GM18508 (cell line): ENCODE data around the gene PAM16.

ENCODE experiments used
- ATAC-seq: cut with Tn5 transposase; IDR thresholded peaks from one replicate; pipeline ENCODE4 v1.9.1; 2021; ENCODE audit warnings: moderate number of reproducible peaks; ENCODE audit not compliant: insufficient read depth, unreplicated experiment

The PAM16 gene

GRCh38 chr16:4307215-4308037 lies 43.7 kb downstream of the PAM16 start:
- ATAC-seq, result peak; percentile 58

DNA sequence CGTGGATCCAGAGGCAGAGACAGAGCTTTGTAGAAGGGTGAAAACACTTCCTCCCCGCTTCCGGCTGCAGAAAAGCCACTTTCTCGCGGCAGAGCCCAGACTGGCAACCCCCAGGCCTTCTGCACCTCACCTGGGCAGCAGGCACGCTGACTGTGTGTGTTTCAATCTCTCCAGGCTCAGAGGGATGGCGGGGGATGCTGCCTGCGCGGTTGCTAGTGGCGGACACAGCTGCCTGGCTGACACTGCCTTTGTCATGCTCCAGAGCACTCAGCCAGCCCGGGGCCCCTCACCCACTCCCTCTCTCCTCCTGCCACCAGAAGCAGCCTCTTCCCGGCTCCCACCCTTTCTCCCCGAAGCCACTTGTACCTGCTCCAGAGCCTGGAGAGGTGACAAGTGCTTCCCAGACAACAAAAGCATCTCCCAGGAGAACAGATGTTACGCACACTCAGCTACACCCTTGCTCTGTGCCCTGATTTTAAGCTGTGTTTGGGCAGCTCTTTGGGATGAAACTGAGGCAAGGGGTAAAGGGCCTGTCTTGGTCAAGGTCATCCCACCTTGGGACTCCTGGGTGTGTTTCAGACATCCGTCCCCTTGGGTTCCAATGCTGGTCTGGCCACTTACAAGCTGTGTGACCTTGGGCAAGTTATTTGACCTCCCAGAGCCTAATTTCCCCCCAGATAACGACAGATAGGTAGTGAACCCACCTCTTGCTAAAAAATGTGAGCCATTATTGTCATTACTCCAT lies 44.5 kb downstream of the PAM16 start:
- no peak for ATAC-seq

DNA sequence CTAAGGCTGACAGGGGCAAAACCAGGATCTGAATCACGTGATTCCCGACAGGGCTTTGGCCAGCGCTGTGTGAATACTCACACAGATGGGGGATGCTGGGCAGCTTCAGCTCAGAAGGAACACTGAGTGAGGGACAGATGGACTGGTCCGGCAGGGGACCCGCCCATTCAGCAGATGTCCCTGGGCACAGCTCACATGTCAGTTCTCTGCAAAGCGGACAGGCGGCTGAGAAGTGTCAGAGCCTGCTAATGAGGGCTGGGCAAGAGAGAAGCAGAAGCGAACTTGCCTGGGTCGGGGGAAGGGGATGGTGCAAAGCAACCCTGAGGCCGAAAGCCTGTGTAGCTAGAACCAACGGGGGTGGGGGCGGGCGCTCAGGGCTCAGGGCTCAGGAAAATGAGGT lies 47.1 kb downstream of the PAM16 start:
- ATAC-seq, result no peak

DNA sequence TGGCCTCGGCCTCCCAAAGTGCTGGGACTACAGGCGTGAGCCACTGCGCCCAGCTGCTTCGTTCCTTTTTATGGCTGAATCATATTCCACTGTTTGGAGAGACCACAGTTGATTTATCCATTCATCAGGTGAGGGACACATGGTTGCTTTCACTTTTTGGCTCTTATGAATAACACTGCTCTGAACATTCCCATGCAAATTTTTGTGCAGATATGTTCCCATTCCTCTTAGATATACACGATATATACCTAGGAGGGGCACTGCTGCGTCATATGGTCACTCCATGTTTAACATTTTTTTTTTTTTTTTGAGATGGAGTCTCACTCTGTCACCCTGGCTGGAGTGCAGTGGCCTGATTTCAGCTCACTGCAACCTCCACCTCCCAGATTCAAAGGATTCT lies 49.2 kb downstream of the PAM16 start:
- no peak for ATAC-seq

- no peak for ATAC-seq
Observed at GRCh38 chr16:4301177-4301576, 49.9 kb downstream of the PAM16 start.

GRCh38 chr16:4298761-4299522 lies 52.2 kb downstream of the PAM16 start:
- ATAC-seq, result no peak

DNA sequence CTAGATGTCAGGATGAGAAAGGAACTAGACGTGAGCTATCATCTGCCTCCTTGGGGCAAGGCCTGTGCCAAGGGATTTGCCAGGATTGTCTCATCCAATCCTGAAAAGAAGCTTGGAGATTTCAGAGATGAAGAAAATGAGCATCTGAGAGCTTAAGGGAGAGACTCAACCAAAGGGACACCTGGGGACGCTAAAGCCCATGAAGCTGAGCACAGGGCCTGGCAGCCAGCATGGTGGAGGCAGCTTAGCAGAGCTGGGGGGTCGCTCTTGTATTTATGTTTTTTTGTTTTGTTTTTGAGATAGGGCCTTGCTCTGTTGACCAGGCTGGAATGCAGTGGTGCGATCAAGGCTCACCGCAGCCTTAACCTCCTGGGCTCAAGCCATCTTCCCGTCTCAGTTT lies 53.6 kb downstream of the PAM16 start:
- ATAC-seq, result no peak

DNA sequence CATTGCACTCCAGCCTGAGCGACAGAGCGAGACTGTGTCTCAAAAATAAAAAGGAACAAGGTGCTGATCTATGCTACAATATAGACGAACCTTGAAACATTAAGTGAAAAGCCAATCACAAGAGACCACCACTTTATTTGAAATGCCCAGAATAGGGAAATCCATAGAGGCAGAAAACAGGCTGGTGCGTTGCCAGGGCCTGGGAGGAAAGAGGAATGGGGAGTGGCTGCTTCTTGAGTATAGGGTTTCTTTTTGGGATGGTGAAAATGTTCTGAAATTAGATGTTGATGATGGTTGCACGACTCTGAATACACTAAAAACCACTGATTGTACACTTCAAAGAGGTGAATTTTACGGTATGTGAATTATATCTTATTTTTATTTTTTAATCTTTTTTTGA lies 55.5 kb downstream of the PAM16 start:
- ATAC-seq, result no peak

- ATAC-seq, result no peak
Observed at GRCh38 chr16:4293822-4294457, 57.2 kb downstream of the PAM16 start.

DNA sequence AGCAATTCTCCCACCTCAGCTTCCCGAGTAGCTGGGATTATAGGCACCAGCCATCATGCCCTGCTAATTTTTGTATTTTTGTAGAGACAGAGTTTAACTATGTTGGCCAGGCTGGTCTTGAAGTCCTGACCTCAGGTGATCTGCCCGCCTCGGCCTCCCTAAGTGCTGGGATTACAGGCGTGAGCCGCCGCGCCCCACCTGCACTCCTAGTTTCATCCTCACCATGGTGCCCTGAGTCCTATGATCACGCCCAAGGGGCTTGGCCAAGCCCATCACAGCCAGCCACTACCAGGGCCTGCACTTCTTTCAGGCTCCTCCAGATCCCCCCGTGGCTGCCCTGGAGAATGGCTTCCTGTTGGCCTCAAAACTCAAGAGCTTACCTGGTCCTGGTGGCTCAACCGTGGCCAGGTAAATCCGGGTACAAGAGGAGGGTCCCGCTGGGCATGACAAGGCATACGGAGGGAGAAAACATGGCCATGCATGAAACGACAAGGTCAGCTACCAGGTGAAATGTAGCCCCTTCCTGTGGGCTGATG lies 57.9 kb downstream of the PAM16 start:
- no peak for ATAC-seq

DNA sequence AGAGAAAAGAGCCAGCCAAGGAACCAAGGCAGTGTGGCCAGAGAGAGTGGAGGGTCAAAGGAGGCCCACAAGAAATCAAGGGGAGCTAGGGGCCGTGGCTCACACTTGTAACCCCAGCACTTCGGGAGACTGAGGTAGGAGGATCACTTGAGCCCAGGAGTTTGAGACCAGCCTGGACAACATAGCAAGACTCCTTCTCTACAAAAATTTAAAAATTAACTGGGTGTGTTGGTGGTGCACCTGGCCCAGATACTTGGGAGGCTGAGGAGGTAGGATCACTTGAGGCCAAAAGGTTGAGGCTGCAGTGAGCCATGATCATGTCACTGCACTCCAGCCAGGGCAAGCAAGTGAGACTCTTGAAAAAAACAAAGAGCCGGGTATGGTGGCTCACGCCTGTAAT lies 59.4 kb downstream of the PAM16 start:
- ATAC-seq, result no peak
